ENCODE measurements around the gene IFITM5. TPM values are rescaled to one million over a fixed set of nuclear protein-coding genes. Genes with fewer than 3 reads are reported as not detected.
A peak's percentile ranks its signal among the peaks of the same experiment; 100 is the strongest.

Gene IFITM5
- total RNA-seq, 1 experiment from 2014 or later = not detected

DNA sequence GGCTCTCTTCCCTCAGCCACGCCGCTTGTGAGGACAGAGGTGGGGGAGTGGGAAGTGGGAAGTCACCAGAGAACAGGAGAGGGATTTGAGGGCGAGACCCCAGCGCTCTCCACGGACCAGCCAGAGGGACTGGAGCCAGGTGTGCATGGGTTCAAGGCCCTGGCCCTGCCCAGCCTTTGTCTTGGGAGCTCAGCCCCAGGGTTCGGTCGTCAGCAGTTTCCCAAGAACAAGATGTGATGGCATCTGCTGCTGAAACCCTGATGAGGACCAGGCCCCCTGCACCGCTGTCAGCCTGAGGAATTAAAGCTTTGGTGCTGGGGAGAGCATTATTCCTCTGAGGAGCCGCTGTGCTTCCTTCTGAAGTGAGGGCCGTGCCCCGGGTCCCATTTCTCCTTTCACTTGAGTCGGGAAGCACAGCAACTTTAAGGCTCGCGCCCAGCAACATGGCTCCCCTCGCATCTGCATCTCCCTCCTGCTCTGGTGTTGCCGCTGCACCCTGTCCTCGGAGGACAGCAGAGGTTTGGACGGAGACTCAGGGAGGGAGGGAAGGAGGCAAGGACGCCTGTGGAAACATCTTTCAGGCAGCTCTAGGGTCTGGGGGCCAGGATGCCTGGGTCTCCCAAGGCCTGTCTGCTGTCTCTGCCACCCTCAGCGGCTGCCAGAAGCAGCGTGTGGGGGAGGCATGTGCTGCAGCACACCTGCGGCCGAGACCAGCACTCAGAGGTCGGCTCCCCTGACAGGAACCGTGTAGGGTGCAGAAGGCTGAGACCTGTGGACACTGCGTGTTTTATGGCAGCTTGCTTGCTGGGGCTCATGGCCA lies 3.8 kb downstream of the IFITM5 start:
- DNase-seq (ENCODE audit: low read depth, low spot score) = no peak
- TSS peak; percentile 57 for BruUV-seq (replicated peaks)
- TF ChIP-seq SIN3A (IDR thresholded peaks at IDR 0.05; ENCODE audit: borderline replicate concordance, insufficient read depth, low read depth, low read length) (no peak), TCF7L2 (IDR thresholded peaks at IDR 0.05; ENCODE audit: low read depth, low read length) (no peak)
- TF ChIP-seq, protein P1, sequence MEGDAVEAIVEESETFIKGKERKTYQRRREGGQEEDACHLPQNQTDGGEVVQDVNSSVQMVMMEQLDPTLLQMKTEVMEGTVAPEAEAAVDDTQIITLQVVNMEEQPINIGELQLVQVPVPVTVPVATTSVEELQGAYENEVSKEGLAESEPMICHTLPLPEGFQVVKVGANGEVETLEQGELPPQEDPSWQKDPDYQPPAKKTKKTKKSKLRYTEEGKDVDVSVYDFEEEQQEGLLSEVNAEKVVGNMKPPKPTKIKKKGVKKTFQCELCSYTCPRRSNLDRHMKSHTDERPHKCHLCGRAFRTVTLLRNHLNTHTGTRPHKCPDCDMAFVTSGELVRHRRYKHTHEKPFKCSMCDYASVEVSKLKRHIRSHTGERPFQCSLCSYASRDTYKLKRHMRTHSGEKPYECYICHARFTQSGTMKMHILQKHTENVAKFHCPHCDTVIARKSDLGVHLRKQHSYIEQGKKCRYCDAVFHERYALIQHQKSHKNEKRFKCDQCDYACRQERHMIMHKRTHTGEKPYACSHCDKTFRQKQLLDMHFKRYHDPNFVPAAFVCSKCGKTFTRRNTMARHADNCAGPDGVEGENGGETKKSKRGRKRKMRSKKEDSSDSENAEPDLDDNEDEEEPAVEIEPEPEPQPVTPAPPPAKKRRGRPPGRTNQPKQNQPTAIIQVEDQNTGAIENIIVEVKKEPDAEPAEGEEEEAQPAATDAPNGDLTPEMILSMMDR (IDR thresholded peaks at IDR 0.05) = no peak
- no peak for ATAC-seq
- Histone ChIP-seq H3K4me3 (ENCODE audit: low read depth in 2 of 2, low read length in 2 of 2) (no peak overlapping the region), H3K4me1 (ENCODE audit: control insufficient read depth, insufficient read depth, low read length) (peaks cover 40% of the 10 kb centered on the region), H3K27me3 (ENCODE audit: control insufficient read depth, insufficient read depth, low read length) (no peaks in the 10 kb centered on the region), H3K36me3 (ENCODE audit: control insufficient read depth, insufficient read depth, low read length) (no peaks in the 10 kb centered on the region), H3K27ac (ENCODE audit: low read length) (no peak overlapping the region), H3K9me3 (ENCODE audit: control insufficient read depth, insufficient read depth, low read depth, low read length) (no peaks in the 10 kb centered on the region)
- CTCF ChIA-PET = no interaction called here
- POLR2A ChIA-PET = no interaction called here
- in situ Hi-C loops (cut with HindIII; ENCODE audit: low pct_unique_long_range_greater_than_20kb, low sequenced_read_pairs) (no loop called here), intact Hi-C loops (cut with micrococcal nuclease; ENCODE audit: unreplicated experiment) (no loop called here)

DNA sequence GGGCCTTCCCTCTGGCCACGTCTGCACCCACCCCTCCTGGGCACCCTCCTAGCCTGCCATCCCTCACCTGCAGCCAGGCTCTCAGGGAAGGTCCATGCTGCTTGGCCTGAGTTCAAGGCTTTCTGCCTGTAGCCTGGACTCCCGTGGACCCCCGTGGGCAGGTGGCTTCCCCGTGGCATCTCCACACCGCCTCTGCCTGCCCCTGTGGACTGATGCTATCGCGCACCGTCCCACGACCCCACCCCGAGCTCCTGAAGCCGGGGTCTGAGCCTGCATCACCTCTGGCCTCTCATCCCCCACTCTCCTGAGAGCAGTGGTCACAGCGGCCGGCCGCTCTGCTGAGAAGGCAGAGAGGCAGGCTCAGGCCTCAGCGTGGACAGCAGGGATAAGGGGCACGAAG lies 4.5 kb downstream of the IFITM5 start:
- DNase-seq (ENCODE audit: low read depth, low spot score) (no peak), ATAC-seq (no peak)
- in situ Hi-C loops (cut with HindIII; ENCODE audit: low pct_unique_long_range_greater_than_20kb, low sequenced_read_pairs) = no loop called here
- Histone ChIP-seq H3K4me3 (ENCODE audit: low read depth in 2 of 2, low read length in 2 of 2) (no peak overlapping the region), H3K4me1 (ENCODE audit: control insufficient read depth, insufficient read depth, low read length) (peaks cover 40% of the 10 kb centered on the region), H3K9me3 (ENCODE audit: control insufficient read depth, insufficient read depth, low read depth, low read length) (no peaks in the 10 kb centered on the region), H3K36me3 (ENCODE audit: control insufficient read depth, insufficient read depth, low read length) (no peaks in the 10 kb centered on the region), H3K27ac (ENCODE audit: low read length) (no peak overlapping the region), H3K27me3 (ENCODE audit: control insufficient read depth, insufficient read depth, low read length) (no peaks in the 10 kb centered on the region)
- POLR2A ChIA-PET = interaction anchor here (0.6 kb wide), 1 partner anchor 175 kb away, joined by 3 read pairs; no protein-coding TSS in a partner anchor
- TF ChIP-seq, protein P2, sequence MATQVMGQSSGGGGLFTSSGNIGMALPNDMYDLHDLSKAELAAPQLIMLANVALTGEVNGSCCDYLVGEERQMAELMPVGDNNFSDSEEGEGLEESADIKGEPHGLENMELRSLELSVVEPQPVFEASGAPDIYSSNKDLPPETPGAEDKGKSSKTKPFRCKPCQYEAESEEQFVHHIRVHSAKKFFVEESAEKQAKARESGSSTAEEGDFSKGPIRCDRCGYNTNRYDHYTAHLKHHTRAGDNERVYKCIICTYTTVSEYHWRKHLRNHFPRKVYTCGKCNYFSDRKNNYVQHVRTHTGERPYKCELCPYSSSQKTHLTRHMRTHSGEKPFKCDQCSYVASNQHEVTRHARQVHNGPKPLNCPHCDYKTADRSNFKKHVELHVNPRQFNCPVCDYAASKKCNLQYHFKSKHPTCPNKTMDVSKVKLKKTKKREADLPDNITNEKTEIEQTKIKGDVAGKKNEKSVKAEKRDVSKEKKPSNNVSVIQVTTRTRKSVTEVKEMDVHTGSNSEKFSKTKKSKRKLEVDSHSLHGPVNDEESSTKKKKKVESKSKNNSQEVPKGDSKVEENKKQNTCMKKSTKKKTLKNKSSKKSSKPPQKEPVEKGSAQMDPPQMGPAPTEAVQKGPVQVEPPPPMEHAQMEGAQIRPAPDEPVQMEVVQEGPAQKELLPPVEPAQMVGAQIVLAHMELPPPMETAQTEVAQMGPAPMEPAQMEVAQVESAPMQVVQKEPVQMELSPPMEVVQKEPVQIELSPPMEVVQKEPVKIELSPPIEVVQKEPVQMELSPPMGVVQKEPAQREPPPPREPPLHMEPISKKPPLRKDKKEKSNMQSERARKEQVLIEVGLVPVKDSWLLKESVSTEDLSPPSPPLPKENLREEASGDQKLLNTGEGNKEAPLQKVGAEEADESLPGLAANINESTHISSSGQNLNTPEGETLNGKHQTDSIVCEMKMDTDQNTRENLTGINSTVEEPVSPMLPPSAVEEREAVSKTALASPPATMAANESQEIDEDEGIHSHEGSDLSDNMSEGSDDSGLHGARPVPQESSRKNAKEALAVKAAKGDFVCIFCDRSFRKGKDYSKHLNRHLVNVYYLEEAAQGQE (IDR thresholded peaks at IDR 0.05; ENCODE audit: insufficient read depth in 1 of 2, low read depth in 2 of 2, low read length in 1 of 2) = no peak
- TF ChIP-seq POLR2AphosphoS5 (IDR thresholded peaks at IDR 0.05; ENCODE audit: low read depth, low read length) = no peak
- TF ChIP-seq SIN3A (IDR thresholded peaks at IDR 0.05; ENCODE audit: borderline replicate concordance, insufficient read depth, low read depth, low read length) = no peak
- no peak for TF ChIP-seq TCF7L2 (IDR thresholded peaks at IDR 0.05; ENCODE audit: low read depth, low read length)
- TF ChIP-seq, protein P1 (IDR thresholded peaks at IDR 0.05) = no peak
- intact Hi-C loops (cut with micrococcal nuclease; ENCODE audit: unreplicated experiment) = no loop called here
- BruUV-seq (replicated peaks) = no TSS peak
- CTCF ChIA-PET = no interaction called here
